GM19468 (cell line): ENCODE results near the gene ATOH8.

Experiments
- ATAC-seq: cut with Tn5 transposase; IDR thresholded peaks from one replicate; pipeline ENCODE4 v1.9.1; 2021; ENCODE audit warnings: mild to moderate bottlenecking, moderate library complexity, moderate number of reproducible peaks; ENCODE audit not compliant: unreplicated experiment; ENCODE audit errors: extremely low read depth

Gene ATOH8

GRCh38 chr2:85767803-85768665 lies 14.2 kb downstream of the ATOH8 start:
- ATAC-seq: no peak

DNA sequence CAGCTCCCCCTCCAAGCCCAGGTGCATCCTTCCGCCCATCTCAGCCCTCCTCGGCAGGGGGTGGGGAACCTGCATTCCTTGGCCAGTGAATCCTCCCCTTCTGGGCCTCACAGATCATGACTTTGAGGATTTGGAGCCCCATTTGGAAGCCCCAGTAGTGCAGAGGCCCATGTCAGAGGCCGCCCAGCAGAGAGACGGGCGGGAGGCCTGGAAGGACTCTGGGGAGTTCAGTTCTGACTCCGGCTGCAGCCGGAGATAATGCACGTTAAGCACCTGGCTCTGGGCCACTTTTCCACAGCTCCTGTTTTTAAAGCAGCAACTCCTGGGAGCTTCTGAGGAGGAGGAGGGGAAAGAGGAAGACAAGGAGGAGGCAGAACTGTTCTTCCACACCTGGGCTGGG lies 14.9 kb downstream of the ATOH8 start:
- no peak for ATAC-seq

DNA sequence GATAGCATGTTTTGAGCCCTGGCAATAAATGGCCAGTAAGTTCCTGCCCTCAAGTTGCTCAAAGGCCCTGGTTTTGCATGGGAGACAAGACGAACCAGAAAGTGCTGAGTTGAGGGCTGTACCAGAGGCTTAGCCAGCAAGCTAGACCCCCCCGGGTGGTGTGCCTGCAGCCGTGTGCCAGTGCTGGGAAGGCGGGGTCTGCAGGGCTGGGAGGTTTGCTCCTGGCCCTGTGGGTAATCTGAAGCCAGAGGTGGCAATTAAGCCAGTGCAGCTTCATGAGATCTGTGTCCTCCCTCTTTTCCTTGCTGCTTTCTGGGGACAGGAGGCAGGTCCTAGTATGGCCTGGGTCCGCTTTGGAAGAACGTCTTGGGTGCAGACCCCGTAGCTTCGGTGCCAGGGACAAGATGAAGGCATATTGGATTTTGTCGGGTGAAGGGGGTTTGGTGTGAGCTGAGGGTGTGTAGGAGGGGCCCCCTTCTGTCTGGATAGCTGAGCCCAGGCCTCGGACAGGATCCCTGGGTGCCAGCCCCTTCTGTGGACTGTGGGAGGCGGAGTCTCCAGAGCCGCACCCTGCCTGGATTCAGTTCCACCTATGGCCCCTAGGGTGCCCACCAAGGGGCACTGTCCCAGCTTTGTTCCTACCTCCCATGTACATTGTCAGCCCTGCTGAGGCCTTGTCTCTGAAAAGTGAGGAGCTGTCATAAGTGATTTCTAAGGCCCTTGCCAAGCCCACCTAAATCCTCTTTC lies 15.6 kb downstream of the ATOH8 start:
- ATAC-seq: no peak

- ATAC-seq: no peak
Measured at GRCh38 chr2:85769983-85770362, 16.2 kb downstream of the ATOH8 start.

DNA sequence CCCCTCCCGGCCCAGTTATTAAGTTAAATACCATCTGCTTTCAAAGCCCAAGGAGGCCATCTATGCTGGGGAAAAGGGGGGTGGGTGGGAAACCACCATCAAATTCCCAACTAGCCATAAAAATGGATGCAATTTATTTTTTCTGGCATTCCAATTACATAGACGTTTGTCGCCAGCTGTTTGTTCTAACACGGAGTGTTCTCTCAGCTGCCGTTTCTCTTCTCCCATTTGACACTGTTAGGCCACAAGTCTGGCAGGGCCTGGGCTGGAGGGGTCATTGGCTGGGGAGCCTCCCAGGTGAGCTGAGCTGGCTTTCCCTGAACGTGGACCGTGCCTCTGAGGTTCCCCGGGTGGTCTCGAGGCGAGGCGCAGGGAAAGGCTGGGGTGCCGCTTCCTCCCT lies 16.6 kb downstream of the ATOH8 start:
- ATAC-seq: no peak

DNA sequence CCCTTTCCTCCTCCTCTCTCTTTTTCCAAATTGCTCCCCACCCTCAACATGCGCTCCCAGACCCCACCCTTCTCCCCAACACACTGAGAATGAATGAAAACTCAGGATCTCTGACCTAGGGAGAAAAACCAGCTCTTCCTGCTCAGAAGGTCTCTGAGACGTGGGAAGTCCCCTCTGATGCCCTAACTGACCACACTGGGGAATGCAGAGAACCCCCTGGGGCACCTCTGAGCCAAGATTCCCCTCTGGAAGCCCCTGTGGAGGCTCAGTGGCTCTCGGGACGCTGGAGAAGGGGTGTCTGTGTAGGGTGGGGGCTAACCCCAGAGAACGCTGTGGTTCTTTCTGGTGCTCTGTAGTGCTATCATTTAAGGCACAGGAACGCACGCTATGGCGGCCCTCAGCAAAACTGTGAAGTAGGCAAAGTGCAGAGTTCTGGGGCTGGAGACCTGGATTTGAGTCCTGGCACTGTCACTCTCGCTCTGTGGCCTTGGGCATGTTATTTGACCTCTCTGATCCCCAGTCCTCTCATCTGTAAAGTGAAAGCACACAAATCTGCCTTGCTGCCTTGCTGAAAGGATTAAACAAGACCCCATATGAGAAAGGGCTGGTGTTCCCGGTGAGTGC lies 17.1 kb downstream of the ATOH8 start:
- ATAC-seq: no peak

GRCh38 chr2:85771486-85771885 lies 17.7 kb downstream of the ATOH8 start:
- no peak for ATAC-seq

DNA sequence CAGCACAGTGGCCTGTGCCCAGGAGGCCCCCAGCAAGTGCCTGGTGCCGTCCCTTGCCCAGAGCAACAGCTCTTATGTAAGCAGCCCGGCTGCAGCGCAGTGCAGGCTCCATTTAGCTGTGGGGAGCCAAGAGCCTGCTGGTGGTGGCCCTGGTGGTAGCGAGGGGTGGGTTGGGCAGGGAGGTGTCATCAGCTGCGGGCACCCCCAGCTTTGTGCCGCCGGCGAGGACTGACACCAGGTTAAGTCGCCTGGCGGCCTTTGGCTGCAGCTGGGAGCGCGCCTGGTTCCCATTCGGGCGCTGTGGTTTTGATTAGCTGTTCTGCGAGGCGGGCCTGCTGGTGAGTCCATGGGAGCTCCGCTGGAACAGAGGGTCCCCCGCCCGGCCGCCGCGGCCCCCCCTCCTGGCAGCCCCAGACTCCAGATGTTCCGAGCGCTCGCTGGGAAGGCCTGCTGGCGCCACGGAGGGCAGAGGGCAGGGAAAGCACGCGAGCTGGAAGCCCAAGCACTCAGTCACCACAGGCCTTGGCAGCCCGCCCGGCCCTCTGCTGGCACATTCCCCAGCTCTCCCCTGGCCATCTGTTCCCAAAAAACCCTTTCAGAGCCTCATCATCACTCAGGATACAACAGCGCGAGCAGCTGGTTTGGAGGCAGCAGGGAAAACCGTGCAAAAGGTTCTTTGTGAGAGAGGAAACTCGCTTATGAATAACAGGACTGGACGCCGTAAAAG lies 18.4 kb downstream of the ATOH8 start:
- no peak for ATAC-seq

GRCh38 chr2:85772841-85773491 lies 19.2 kb downstream of the ATOH8 start:
- ATAC-seq: no peak

GRCh38 chr2:85773692-85774091 lies 19.9 kb downstream of the ATOH8 start:
- no peak for ATAC-seq

GRCh38 chr2:85774126-85774978 lies 20.6 kb downstream of the ATOH8 start:
- ATAC-seq: no peak

DNA sequence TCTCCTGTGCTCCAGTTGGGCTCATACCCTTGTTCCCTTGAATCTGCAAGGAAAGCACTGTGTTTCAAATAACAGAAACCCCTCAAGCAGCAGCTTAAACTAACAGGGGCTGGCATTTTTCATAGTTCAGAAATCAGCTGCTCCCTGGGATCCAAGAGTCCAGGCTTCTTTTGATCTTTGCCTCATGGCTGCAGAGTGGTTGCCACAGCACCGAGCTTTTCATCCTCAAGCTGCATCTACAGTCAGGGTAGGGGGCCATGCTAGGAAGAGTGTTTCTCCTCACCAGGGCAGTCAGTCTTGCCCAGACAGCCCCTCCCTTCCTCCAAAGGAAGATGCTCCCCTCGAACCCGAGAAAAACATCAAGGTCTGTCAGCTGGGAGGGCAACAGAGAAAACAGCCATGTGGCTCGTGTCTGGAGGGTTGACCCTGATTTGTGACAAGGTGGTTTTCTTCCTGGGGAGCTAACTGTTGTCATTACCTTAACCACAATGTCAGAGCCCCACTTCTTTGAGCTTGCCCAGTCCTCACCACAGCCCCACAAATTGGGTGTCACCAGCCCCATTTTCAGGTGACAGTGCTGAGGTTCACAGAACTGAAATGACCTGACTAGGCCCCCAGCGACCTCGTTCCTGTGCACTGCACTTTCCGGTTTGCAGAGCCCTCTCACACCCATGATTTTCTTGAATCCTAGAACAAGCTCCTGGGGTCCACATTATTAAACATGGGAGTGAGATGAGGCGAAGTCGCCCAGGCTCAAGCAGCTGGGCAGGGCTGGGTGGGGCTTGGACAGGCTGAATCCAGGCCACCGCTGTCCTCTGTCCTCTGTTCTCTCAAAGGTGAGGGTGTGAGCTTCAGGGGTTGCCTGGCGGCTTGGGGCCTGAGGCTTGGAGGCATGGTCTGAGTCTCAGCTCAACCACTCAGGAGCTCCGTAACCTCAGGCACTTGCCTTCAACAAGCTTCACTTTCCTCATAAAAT lies 21.9 kb downstream of the ATOH8 start:
- no peak for ATAC-seq

DNA sequence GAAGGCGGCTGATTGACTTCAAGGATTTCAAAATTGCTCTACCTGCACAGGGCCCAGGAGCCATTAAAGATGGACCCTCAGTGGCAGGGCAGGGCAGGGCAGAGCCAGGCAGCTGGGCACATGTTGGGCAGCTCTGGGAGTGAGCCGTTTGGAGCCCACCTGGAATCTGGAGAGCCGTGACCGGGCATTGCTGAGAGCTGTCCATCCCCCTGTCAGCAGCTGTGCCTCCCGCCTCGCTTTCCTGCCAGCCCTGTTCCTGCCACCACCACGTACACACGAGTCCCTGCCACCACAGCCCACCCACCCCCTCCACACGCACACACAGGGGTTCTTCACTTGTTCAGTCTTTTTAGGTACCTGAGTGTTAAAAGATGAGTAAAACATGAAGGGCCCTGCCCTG lies 22.9 kb downstream of the ATOH8 start:
- no peak for ATAC-seq

DNA sequence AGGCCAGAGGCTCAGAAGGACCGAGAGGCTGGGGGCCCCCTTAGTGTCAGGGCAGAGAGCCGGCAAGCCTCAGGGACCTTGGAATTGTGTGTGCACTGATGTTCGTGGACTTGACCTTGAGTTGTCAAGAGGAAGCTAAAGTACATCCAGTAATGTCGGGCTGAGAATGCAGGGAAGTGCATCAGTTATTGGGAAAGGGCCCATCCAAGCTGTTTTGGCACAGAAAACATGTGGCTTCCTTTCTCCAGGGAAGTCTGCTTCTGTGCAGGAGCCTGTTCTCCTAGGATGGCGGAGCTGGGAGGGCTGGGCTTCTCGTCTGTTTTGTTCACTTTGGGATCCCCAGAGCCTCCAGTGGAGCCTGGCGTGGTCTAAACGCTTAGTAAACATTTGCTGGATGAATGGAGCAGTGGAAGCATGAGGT lies 23.7 kb downstream of the ATOH8 start:
- ATAC-seq: no peak

GRCh38 chr2:85778646-85779379 lies 25.0 kb downstream of the ATOH8 start:
- ATAC-seq: no peak

DNA sequence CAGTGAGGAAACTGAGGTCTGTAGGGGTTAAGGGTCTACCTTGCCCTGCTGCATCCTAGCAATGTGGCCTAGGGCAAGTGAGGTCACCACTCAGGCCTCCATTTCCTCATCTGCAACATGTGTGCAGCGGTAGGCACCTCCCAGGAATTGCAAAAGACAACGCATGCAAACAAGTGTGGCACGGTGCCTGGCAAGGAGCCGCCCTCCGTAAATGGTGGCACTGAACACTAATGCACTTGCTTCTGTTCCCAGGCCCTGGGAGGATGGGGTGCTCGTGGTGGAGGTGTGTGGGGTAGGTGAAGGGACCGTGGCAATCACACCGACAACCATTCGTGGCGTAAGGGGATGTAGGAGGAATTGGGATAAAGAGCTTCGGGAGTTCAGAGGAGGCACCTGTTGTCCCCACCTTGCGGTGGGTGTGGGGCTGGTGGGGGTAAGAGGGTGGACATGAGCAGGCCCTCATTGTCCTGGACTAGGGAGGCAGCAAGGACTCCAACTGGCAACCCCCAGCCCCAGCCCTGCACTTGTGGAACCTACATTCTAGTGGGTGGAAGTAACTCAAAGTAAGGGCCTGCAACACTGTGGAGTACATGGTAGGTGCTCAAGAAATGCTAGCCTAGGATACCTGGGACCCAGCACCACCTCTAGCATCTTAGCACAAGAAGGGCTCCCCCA lies 26.0 kb downstream of the ATOH8 start:
- no peak for ATAC-seq
